PC-9 (cell line): Measurements from ENCODE around the gene MINDY4. TPM values are rescaled to one million over a fixed set of nuclear protein-coding genes. Genes with fewer than 3 reads are reported as not detected.

Experiments
- BruUV-seq: library from RNA; stranded (reverse); fragments of 400-500 nt; replicated peaks from 2 replicates; lab custom pipeline; 2021; lab: Mats Ljungman, UMichigan
- CTCF ChIA-PET: fragments of 300-600 bp; sonication (Branson Sonifier 250); formaldehyde crosslinking; loops from one replicate; lab custom pipeline; 2022; ENCODE audit warnings: antibody characterized with exemption; lab: Charles Lee
- POLR2A ChIA-PET: fragments of 300-600 bp; sonication (Branson Sonifier 250); formaldehyde crosslinking; loops from one replicate; lab custom pipeline; 2022; ENCODE audit warnings: antibody characterized with exemption; ENCODE audit not compliant: unreplicated experiment; lab: Charles Lee
- DNase-seq, 2 experiments: peaks; one replicate each; pipeline versions ENCODE4 v3.0.0 to v3.0.0-alpha.2; 2015 to 2022; ENCODE audit warnings: mixed read lengths in 1 of 2
- H2AFZ ChIP-seq: fragments of 200-600 bp; sonication (generic); 2 replicates; pipeline ENCODE4 v1.8.1; 2017; ENCODE audit warnings: antibody characterized with exemption
- H3F3A ChIP-seq: fragments of 200-600 bp; sonication (generic); 2 replicates; pipeline ENCODE4 v1.8.1; 2017; ENCODE audit warnings: antibody characterized with exemption, mild to moderate bottlenecking, low read depth; ENCODE audit not compliant: insufficient read depth
- H3K27ac ChIP-seq: fragments of 200-600 bp; sonication (generic); 2 replicates; pipeline ENCODE4 v1.6.1; 2016; ENCODE audit warnings: mixed run types
- H3K27me3 ChIP-seq: fragments of 200-600 bp; sonication (generic); 2 replicates; pipeline ENCODE4 v1.6.1; 2016; ENCODE audit warnings: low read depth, mixed run types; ENCODE audit not compliant: insufficient read depth
- H3K36me3 ChIP-seq: fragments of 200-600 bp; sonication (generic); 2 replicates; pipeline ENCODE4 v1.6.1; 2016; ENCODE audit warnings: low read depth, mixed run types
- H3K4me1 ChIP-seq: fragments of 200-600 bp; sonication (generic); replicated peaks from 2 replicates; pipeline ENCODE4 v1.6.1; 2016; ENCODE audit warnings: mixed run types; ENCODE audit not compliant: insufficient read depth
- H3K4me2 ChIP-seq: fragments of 200-600 bp; sonication (generic); 2 replicates; pipeline ENCODE4 v1.6.1; 2017; ENCODE audit warnings: mixed run types
- H3K4me3 ChIP-seq: fragments of 200-600 bp; sonication (generic); 2 replicates; pipeline ENCODE4 v1.6.1; 2016; ENCODE audit warnings: mixed run types
- H3K79me2 ChIP-seq: fragments of 200-600 bp; sonication (generic); 2 replicates; pipeline ENCODE4 v1.6.1; 2017; ENCODE audit warnings: low read depth, mixed run types
- H3K9me2 ChIP-seq: fragments of 200-600 bp; sonication (generic); 2 replicates; pipeline ENCODE4 v1.8.1; 2017; ENCODE audit warnings: mild to moderate bottlenecking; ENCODE audit not compliant: insufficient read depth
- H3K9me3 ChIP-seq: fragments of 200-600 bp; sonication (generic); 2 replicates; pipeline ENCODE4 v1.8.1; 2016; ENCODE audit warnings: low read depth; ENCODE audit not compliant: insufficient read depth
- H4K20me1 ChIP-seq: fragments of 200-600 bp; sonication (generic); 2 replicates; pipeline ENCODE4 v1.8.1; 2017; ENCODE audit not compliant: insufficient read depth
- EZH2 ChIP-seq: fragments of 200-600 bp; sonication (generic); IDR thresholded peaks from 2 replicates; pipeline ENCODE4 v1.8.0; 2017; ENCODE audit warnings: antibody characterized with exemption, low read depth
- intact Hi-C: fragments of 100-400 bp; cut with micrococcal nuclease; formaldehyde crosslinking; loops from one replicate; pipeline ENCODE4 v1.10.0; 2022; ENCODE audit not compliant: unreplicated experiment
- total RNA-seq: library from RNA; stranded (reverse); gene quantifications from 2 replicates; pipeline ENCODE4 v1.2.3, GENCODE V29; 2021
- TF ChIP-seq, protein P1 (sequence below): fragments of 200-600 bp; sonication (generic); conservative IDR thresholded peaks from 2 replicates; pipeline ENCODE4 v1.6.1; 2017; ENCODE audit warnings: mixed run types, antibody characterized with exemption, mild to moderate bottlenecking, moderate library complexity

The MINDY4 gene
- total RNA-seq, 1 experiment from 2014 or later: 14.8 TPM

DNA sequence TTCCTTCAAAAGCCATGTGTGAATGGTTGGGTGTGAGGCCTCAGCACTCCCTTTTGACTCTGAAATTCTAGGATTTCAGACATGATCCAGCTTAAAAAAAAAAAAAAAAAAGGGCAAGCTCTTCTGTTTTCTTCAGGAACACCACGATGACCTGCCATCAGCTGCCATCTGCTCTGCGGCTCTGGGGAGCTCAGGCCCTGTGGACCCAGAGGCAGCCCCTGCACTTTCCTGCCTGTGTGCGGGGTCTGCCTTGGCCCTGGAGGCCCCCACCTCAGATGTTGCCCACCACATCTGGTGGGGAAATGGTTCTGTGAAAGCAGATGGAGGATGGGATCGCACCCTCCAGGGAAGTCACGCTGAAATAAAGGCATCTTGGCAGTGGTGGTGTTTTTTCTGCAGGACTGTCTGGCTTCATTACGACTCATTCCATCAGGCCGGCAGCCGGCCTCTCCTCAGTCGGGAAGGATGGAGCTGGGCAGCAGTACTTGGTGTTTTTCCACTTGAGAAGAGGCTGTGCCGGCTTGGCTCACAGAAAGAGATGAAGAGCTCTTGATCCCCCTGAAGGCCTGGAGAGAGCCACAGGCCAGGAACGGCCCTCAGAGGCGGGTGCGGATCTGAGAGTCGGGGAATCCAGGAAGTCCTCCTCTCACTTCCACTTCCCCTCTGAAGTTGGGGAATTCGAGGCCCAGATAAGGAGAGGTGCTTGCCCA, 74.4 kb downstream of the MINDY4 start:
- H3K9me2 ChIP-seq: no peaks in the 10 kb centered on the region
- H3K36me3 ChIP-seq: no peaks in the 10 kb centered on the region
- no peaks in the 10 kb centered on the region for H3K27me3 ChIP-seq
- peak; percentile 19 to 62 for DNase-seq
- H3K4me2 ChIP-seq: peak overlapping the region; percentile 54
- TF ChIP-seq, protein P1, sequence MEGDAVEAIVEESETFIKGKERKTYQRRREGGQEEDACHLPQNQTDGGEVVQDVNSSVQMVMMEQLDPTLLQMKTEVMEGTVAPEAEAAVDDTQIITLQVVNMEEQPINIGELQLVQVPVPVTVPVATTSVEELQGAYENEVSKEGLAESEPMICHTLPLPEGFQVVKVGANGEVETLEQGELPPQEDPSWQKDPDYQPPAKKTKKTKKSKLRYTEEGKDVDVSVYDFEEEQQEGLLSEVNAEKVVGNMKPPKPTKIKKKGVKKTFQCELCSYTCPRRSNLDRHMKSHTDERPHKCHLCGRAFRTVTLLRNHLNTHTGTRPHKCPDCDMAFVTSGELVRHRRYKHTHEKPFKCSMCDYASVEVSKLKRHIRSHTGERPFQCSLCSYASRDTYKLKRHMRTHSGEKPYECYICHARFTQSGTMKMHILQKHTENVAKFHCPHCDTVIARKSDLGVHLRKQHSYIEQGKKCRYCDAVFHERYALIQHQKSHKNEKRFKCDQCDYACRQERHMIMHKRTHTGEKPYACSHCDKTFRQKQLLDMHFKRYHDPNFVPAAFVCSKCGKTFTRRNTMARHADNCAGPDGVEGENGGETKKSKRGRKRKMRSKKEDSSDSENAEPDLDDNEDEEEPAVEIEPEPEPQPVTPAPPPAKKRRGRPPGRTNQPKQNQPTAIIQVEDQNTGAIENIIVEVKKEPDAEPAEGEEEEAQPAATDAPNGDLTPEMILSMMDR: no peak
- no peak for TF ChIP-seq EZH2
- H3K27ac ChIP-seq: peak overlapping the region; percentile 66
- intact Hi-C loops: loop anchor here (5.0 kb wide), 2 partner anchors 67 to 92 kb away; partner anchors contain the start of gene AQP1
- H3K4me1 ChIP-seq: peaks cover 20% of the 10 kb centered on the region
- H3K9me3 ChIP-seq: no peaks in the 10 kb centered on the region
- ChIA-PET POLR2A (interaction anchor here (0.6 to 0.7 kb wide), 3 partner anchors 121 to 1005 kb away, joined by 3 to 6 read pairs (median 4); no protein-coding TSS in a partner anchor), CTCF (interaction anchor here (0.6 kb wide), 4 partner anchors 24 to 144 kb away, joined by 3 to 13 read pairs (median 3); no protein-coding TSS in a partner anchor)
- peaks cover 17% of the 10 kb centered on the region; the same call in 1 of the 2 replicates for H3F3A ChIP-seq
- no peaks in the 10 kb centered on the region for H4K20me1 ChIP-seq
- BruUV-seq: no TSS peak
- peak overlapping the region; percentile 3; the same call in 1 of the 2 replicates for H2AFZ ChIP-seq
- H3K79me2 ChIP-seq: no peaks in the 10 kb centered on the region
- no peak overlapping the region for H3K4me3 ChIP-seq

DNA sequence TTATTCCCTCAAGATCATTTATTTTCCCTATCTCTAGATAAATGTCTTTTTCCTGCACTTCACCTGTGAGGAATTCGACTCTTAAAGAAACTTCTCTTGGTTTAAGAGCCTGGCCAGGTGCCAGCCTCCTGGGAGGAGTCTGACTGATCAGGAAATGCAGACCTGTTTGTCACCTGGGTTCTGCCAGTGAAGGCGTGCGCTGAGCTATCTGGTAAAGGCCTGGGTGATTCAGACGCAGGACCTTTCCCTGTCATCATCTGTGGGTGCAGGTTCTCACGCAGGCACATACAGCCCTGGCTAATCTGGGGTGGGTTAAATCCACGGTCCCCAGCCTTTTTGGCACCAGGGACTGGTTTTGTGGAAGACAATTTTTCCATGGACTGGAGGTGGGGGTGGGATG, 75.2 kb downstream of the MINDY4 start:
- no peaks in the 10 kb centered on the region for H4K20me1 ChIP-seq
- no peaks in the 10 kb centered on the region for H3K9me2 ChIP-seq
- no TSS peak for BruUV-seq
- H3K27ac ChIP-seq: peak overlapping the region; percentile 66
- peak; percentile 89 to 98 for DNase-seq
- no peak for TF ChIP-seq EZH2
- TF ChIP-seq, protein P1: no peak
- H2AFZ ChIP-seq: no peak overlapping the region
- intact Hi-C loops: loop anchor here (5.0 kb wide), 2 partner anchors 66 to 91 kb away; partner anchors contain the start of gene AQP1
- H3K4me3 ChIP-seq: no peak overlapping the region
- H3K27me3 ChIP-seq: no peaks in the 10 kb centered on the region
- H3F3A ChIP-seq: peaks cover 17% of the 10 kb centered on the region; the same call in 1 of the 2 replicates
- H3K4me2 ChIP-seq: peak overlapping the region; percentile 54
- no peaks in the 10 kb centered on the region for H3K9me3 ChIP-seq
- no peaks in the 10 kb centered on the region for H3K36me3 ChIP-seq
- peaks cover 20% of the 10 kb centered on the region for H3K4me1 ChIP-seq
- ChIA-PET POLR2A (interaction anchor here (0.6 to 0.7 kb wide), 3 partner anchors 120 to 368 kb away, joined by 3 to 6 read pairs (median 4); no protein-coding TSS in a partner anchor), CTCF (interaction anchor here (0.6 kb wide), 4 partner anchors 25 to 143 kb away, joined by 3 to 13 read pairs (median 3); no protein-coding TSS in a partner anchor)
- H3K79me2 ChIP-seq: no peaks in the 10 kb centered on the region

DNA sequence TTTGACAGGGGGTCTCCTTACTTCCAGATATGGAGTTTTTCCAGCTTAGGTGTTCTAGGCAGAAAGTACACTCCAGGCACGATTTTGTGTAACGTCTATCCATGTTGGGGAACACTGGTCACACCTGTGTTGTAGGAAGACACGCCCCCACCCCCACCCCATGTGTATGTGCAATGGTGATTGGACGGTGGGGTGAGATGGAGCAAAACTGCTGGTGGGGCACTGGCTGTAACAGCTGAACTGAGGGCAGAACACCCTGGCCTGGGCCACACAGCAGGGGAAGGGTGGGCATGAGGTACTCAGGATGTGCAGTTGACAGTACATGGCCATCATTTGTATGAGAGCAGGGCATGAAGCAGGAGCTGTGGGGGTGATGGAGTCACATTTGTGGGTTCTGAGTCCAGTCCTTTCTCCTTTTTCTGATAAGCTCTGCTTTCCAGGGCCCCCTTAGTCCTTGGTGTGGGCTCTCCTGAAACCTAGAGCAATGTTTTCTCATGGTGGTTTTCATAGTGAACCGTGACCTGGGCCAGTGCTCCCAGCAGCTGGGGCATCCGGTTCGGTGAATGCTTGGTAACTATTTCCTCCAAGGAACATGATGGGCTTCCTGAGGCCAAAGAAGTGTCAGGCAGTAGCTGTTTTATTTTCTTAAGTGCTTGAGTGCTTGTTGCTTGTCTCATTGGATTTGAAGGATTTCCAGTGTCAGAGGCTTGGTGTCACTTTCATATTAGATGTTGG, 77.1 kb downstream of the MINDY4 start:
- Histone ChIP-seq H3K79me2 (no peaks in the 10 kb centered on the region), H3K4me3 (no peak overlapping the region), H3F3A (peaks cover 17% of the 10 kb centered on the region; the same call in 1 of the 2 replicates), H4K20me1 (no peaks in the 10 kb centered on the region), H3K27ac (no peak overlapping the region), H3K4me2 (no peak overlapping the region), H3K9me3 (no peaks in the 10 kb centered on the region), H3K36me3 (no peaks in the 10 kb centered on the region), H3K4me1 (peaks cover 20% of the 10 kb centered on the region), H3K27me3 (no peaks in the 10 kb centered on the region), H3K9me2 (no peaks in the 10 kb centered on the region), H2AFZ (no peak overlapping the region)
- intact Hi-C loops: loop anchor here (5.0 kb wide), 2 partner anchors 64 to 89 kb away; partner anchors contain the start of gene AQP1
- CTCF ChIA-PET: no interaction called here
- no TSS peak for BruUV-seq
- TF ChIP-seq, protein P1: no peak
- no peak for TF ChIP-seq EZH2
- POLR2A ChIA-PET: no interaction called here
- DNase-seq: no peak
